HepG2 (cell line): Measurements from ENCODE around the gene TNNI3K. TPM values are rescaled to one million over a fixed set of nuclear protein-coding genes. Genes with fewer than 3 reads are reported as not detected.

ENCODE experiments used
- ATAC-seq: fragments of 200-7000 bp; cut with Tn5 transposase; 3 replicates; pipeline ENCODE4 v1.9.1; 2020; ENCODE audit warnings: mild to moderate bottlenecking, moderate library complexity
- BruUV-seq: library from RNA; stranded (reverse); fragments of 400-500 nt; replicated peaks from 2 replicates; lab custom pipeline; 2021; lab: Mats Ljungman, UMichigan
- CTCF ChIA-PET: fragments of 300-600 bp; formaldehyde crosslinking; extraction: SDS; loops from one replicate; lab custom pipeline; 2021; ENCODE audit warnings: low total read pairs, inconsistent platforms, low intra/inter-chr PET ratio; lab: Yijun Ruan, JAX
- POLR2A ChIA-PET: fragments of 350-600 bp; sonication (Branson Sonifier 250); formaldehyde crosslinking; loops from one replicate; lab custom pipeline; 2020; ENCODE audit warnings: antibody characterized with exemption, inconsistent platforms; lab: Yijun Ruan, JAX
- DNase-seq: peaks from one replicate; pipeline ENCODE4 v3.0.0-alpha.2; 2015; ENCODE audit warnings: low spot score
- FAIRE-seq: peaks from 3 replicates; lab custom pipeline; 2011; peaks lifted over from hg19 to GRCh38; lab: Jason Lieb, UNC
- H2AFZ ChIP-seq: one replicate; pipeline ENCODE4 v1.6.1; 2011; ENCODE audit warnings: low read length, inconsistent platforms
- H3K27ac ChIP-seq: fragments of 300-600 bp; 3 replicates; pipeline ENCODE4 v1.8.0; 2011; ENCODE audit warnings: mixed run types, mild to moderate bottlenecking, mixed read lengths, low read length, inconsistent platforms; ENCODE audit not compliant: insufficient read depth; ENCODE audit errors: extremely low read length
- H3K27me3 ChIP-seq, 2 experiments: fragments of 200-600 bp in 1 of 2; 2 replicates in 1 of 2; 3 replicates in 1 of 2; pipeline versions ENCODE4 v1.6.0 to v1.8.0; 2011; ENCODE audit warnings: low read length in 2 of 2, mild to moderate bottlenecking in 2 of 2, moderate library complexity in 2 of 2, inconsistent platforms in 1 of 2; ENCODE audit not compliant: insufficient read depth in 2 of 2, control insufficient read depth in 1 of 2
- H3K36me3 ChIP-seq, 2 experiments: fragments of 200-600 bp in 1 of 2; replicated peaks in 1 of 2; 2 replicates in 1 of 2; 3 replicates in 1 of 2; pipeline versions ENCODE4 v1.5.1 to v1.8.0; 2011; ENCODE audit warnings: low read length in 2 of 2, inconsistent platforms in 1 of 2; ENCODE audit not compliant: insufficient read depth in 2 of 2, control insufficient read depth in 1 of 2
- H3K4me1 ChIP-seq: 2 replicates; pipeline ENCODE4 v1.5.1; 2012; ENCODE audit warnings: low read length, inconsistent platforms; ENCODE audit not compliant: insufficient read depth
- H3K4me2 ChIP-seq: 2 replicates; pipeline ENCODE4 v1.6.0; 2011; ENCODE audit warnings: low read depth, low read length, inconsistent platforms
- H3K4me3 ChIP-seq, 3 experiments: fragments of 200-600 bp in 1 of 3; sonication (generic), shearing (Covaris generic) in 1 of 3; replicated peaks in 1 of 3; 2 replicates each; pipeline ENCODE4 v1.5.1; 2011 to 2016; ENCODE audit warnings: low read length in 3 of 3, inconsistent platforms in 2 of 3, low read depth in 2 of 3, mild to moderate bottlenecking in 2 of 3, control low read depth in 1 of 3, mixed read lengths in 1 of 3; ENCODE audit not compliant: insufficient read depth in 1 of 3
- H3K79me2 ChIP-seq: one replicate; pipeline ENCODE4 v1.6.1; 2011; ENCODE audit warnings: low read length, inconsistent platforms; ENCODE audit not compliant: insufficient read depth
- H3K9ac ChIP-seq: 2 replicates; pipeline ENCODE4 v1.6.0; 2011; ENCODE audit warnings: mild to moderate bottlenecking, low read depth, low read length, inconsistent platforms; ENCODE audit not compliant: insufficient read depth
- H3K9me3 ChIP-seq: 2 replicates; pipeline ENCODE4 v1.5.1; 2012; ENCODE audit warnings: mild to moderate bottlenecking, low read length
- H4K20me1 ChIP-seq: 2 replicates; pipeline ENCODE4 v1.6.0; 2011; ENCODE audit warnings: inconsistent platforms, mild to moderate bottlenecking, low read length, moderate library complexity; ENCODE audit not compliant: insufficient read depth
- ATF7 ChIP-seq, 2 experiments: fragments of 450-650 bp in 1 of 2; sonication (generic) in 1 of 2; formaldehyde crosslinking in 1 of 2; IDR thresholded peaks; 2 replicates each; pipeline versions ENCODE4 v1.4.0 to v1.6.1; 2016 to 2020; ENCODE audit warnings: antibody characterized with exemption in 1 of 2, mild to moderate bottlenecking in 1 of 2, missing genetic modification reagents in 1 of 2
- BORCS8-MEF2B ChIP-seq: sonication (generic); formaldehyde crosslinking; IDR thresholded peaks from 2 replicates; pipeline ENCODE4 v1.8.0; 2022; ENCODE audit warnings: mild to moderate bottlenecking, missing genetic modification reagents
- CCDC6 ChIP-seq: sonication (generic); formaldehyde crosslinking; IDR thresholded peaks from 2 replicates; pipeline ENCODE4 v1.8.1; 2022; ENCODE audit warnings: mild to moderate bottlenecking, missing genetic modification reagents, moderate library complexity
- CREB1 ChIP-seq, 2 experiments: fragments of 450-650 bp in 1 of 2; IDR thresholded peaks; 2 replicates each; pipeline ENCODE4 v1.6.1; 2016 to 2017; ENCODE audit warnings: control low read depth in 1 of 2, mild to moderate bottlenecking in 1 of 2, missing compliant biosample characterization in 1 of 2, missing genetic modification characterization in 1 of 2
- IKZF1 ChIP-seq: fragments of 450-650 bp; IDR thresholded peaks from 2 replicates; pipeline ENCODE4 v1.7.1; 2016
- PAF1 ChIP-seq: IDR thresholded peaks from 2 replicates; pipeline ENCODE4 v1.6.1; 2016; ENCODE audit warnings: missing genetic modification reagents, missing compliant biosample characterization
- ZNF552 ChIP-seq: sonication (generic); formaldehyde crosslinking; IDR thresholded peaks from 2 replicates; pipeline ENCODE4 v1.9.0; 2022; ENCODE audit warnings: missing genetic modification reagents, mild to moderate bottlenecking, borderline replicate concordance
- ZNF780A ChIP-seq: sonication (generic); formaldehyde crosslinking; IDR thresholded peaks from 2 replicates; pipeline ENCODE4 v1.8.0; 2022; ENCODE audit warnings: mild to moderate bottlenecking, missing genetic modification reagents, moderate library complexity
- WGBS: methylation state at CpG from one replicate; pipeline ENCODE4 v1.1.6; 2017; ENCODE audit warnings: low lambda C conversion rate; 5-methylcytosine and 5-hydroxymethylcytosine counted together
- in situ Hi-C: cut with HindIII; loops from 2 replicates; pipeline ENCODE4 v1.10.0; 2017; ENCODE audit warnings: low pct_unique_long_range_greater_than_20kb; ENCODE audit not compliant: extremely low pct_ligation_motif_present
- intact Hi-C: fragments of 100-400 bp; cut with micrococcal nuclease; formaldehyde crosslinking; loops from one replicate; pipeline ENCODE4 v1.10.0; 2022; ENCODE audit not compliant: unreplicated experiment
- polyA plus RNA-seq, 8 experiments: library from polyadenylated mRNA; depleted of rRNA in 3 of 8; stranded (reverse) in 7 of 8; unstranded in 1 of 8; fragments of >200 nt; fragmentation: Illumina TruSeq in 4 of 8; extraction: Trizol in 4 of 8; gene quantifications; 2 replicates each; pipeline versions ENCODE4 v1.2.1 to v1.2.3, GENCODE V29; 2011 to 2016; ENCODE audit warnings: low read depth in 4 of 8, missing spikeins in 1 of 8, mixed read lengths in 1 of 8; ENCODE audit not compliant: insufficient read depth in 1 of 8
- total RNA-seq, 5 experiments: library from RNA; depleted of rRNA; stranded (reverse); fragments of >200 nt; fragmentation: Illumina TruSeq; extraction: Trizol; gene quantifications; 2 replicates each; pipeline ENCODE4 v1.2.3, GENCODE V29; 2016; ENCODE audit warnings: low read depth in 1 of 5

TNNI3K gene
- total and polyA plus RNA-seq, 2 of the 13 experiments (the other 11 are each of a cell fraction or from before 2014, with no cell fraction given) = 1.1 TPM; not detected in 1

DNA sequence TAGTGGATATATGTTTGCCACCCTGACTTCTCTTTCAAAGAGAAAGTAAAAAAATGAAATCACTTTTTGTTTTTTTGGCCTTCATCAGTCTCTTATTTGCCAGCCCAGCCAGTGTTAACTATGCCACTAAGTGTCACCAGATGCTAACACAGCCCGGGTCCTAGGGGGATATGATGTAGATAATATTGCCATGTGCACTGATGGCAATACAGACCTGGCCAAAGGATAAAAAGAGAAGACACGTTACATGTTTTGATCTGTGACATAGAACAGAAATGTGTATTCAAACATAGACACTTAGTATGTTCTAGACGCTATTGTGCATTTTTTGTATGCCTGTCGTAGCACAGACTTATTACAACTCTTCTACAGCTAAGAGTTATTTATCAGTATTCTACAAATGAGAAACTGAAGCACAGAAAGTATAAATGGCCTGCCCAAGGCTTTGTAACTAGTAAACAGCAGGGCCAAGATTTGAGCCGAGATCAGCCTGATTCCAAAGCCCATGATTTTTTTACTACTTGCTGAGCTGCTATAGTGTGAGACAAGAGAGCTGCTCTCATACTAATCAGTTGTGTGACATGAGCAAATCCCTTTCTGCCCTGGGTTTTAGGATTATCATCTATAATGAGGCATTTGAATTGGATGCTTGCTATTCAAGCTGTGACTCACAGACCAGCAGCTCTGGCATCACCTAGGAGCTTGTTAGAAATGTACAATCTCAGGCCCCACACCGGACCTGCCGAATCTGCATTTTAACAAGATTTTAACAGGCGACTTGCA, 270.9 kb downstream of the TNNI3K start (continued):
- TF ChIP-seq ZNF552 (CRISPR knock-in tag) = no peak

DNA sequence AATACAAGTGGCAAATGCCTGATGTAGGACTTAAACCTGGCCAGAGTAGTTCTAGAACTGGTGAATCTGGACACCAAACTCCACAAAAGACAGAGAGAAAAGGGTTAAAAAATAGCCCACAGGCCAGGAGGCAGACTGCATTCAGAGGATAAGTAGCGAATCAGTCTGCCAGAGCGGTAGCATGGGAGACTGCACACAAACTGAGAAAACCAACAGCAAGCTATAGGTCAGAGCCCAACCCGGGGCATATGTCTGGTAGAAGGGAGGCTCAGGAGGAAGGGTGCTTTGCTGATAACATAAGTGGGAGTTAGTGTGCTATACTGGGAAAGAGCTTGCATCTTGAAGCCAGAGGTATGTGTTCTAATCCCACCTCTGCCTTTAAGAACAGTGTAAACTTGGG, 273.3 kb downstream of the TNNI3K start:
- no peaks in the 10 kb centered on the region for H3K27me3 ChIP-seq
- ChIA-PET POLR2A (no interaction called here), CTCF (no interaction called here)
- H3K4me1 ChIP-seq = no peaks in the 10 kb centered on the region
- H2AFZ ChIP-seq = no peak overlapping the region
- H3K9ac ChIP-seq = no peak overlapping the region
- no peak for TF ChIP-seq CCDC6 (CRISPR knock-in tag)
- no TSS peak for BruUV-seq
- no peak overlapping the region for H3K27ac ChIP-seq
- DNase-seq (no peak), ATAC-seq (no peak), FAIRE-seq (no peak)
- no peaks in the 10 kb centered on the region for H3K79me2 ChIP-seq
- intact Hi-C loops (loop anchor here (10.0 kb wide), 1 partner anchor 176 kb away; no protein-coding TSS in a partner anchor), in situ Hi-C loops (no loop called here)
- H3K4me2 ChIP-seq = no peak overlapping the region
- no peaks in the 10 kb centered on the region for H4K20me1 ChIP-seq
- H3K4me3 ChIP-seq = no peak overlapping the region
- H3K9me3 ChIP-seq = no peaks in the 10 kb centered on the region
- WGBS = 3% methylated on average over 3 of the region's 3 CpGs
- no peaks in the 10 kb centered on the region for H3K36me3 ChIP-seq

DNA sequence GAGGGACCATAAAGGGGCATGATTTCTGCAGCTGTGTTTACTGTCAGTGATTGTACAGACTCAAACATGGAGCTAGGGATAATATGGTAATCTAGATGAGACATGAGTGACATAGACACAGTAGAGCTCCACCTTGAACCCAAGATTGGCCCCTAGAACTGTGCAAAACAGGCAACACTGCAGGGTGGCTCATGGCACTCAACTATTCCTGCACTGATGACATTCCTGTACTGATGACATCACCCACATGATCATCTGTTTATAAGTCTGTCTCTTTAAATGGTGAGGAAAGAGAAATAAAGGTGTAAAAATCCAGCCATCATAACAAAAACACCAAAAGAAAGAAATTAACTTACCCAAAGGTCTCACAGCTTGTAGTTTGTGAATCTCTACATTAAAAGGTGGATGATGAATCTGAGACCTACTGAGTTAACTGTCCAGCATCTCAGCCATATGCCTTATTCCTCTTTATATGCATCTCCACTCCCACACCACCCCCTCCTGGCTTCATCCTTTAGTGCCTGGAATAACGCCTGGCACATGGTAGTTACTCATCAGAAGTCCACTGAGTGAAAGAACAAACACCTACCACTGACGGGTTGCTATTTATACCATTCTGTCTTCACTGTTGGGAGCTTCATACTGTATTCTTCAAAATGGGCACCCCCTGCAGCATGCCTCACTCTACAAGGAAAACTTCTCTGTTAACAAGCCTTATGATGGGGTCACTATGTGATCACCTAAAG, 277.2 kb downstream of the TNNI3K start, which contains the start of gene LRRC53:
Gene LRRC53, minus strand, starts transcription at position 442 of the 746 bp plus-strand sequence. CDS start 29,262 bp downstream, outside the sequence.
- POLR2A ChIA-PET = no interaction called here
- TF ChIP-seq CREB1 (IDR thresholded peaks at IDR 0.05) (0 out of 2 replicates have a peak, but pooled peaks have one; percentile 14), CREB1 (CRISPR knock-in tag; IDR thresholded peaks at IDR 0.05) (no peak), BORCS8-MEF2B (no peak), ZNF780A (no peak), IKZF1 (no peak), ATF7 (IDR thresholded peaks at IDR 0.05) (peak; percentile 79), ATF7 (CRISPR knock-in tag; IDR thresholded peaks at IDR 0.05) (no peak), PAF1 (CRISPR knock-in tag) (no peak)
- no TSS peak for BruUV-seq
- no peaks in the 10 kb centered on the region for H3K79me2 ChIP-seq
- ATAC-seq (no peak), DNase-seq (no peak), FAIRE-seq (no peak)
- no peaks in the 10 kb centered on the region for H4K20me1 ChIP-seq
- no peak within 1 kb of the TSS for H3K27ac ChIP-seq
- H3K4me2 ChIP-seq = no peak within 1 kb of the TSS
- no peak within 1 kb of the TSS for H2AFZ ChIP-seq
- 0% methylated on average over 2 of the region's 2 CpGs for WGBS
- in situ Hi-C loops = no loop called here
- CTCF ChIA-PET = no interaction called here
- intact Hi-C loops = no loop called here
- no peaks in the 10 kb centered on the region for H3K36me3 ChIP-seq
- no peaks in the 10 kb centered on the region for H3K4me1 ChIP-seq
- H3K4me3 ChIP-seq = no peak within 1 kb of the TSS
- H3K27me3 ChIP-seq = no peaks in the 10 kb centered on the region
- no peaks in the 10 kb centered on the region for H3K9me3 ChIP-seq
- H3K9ac ChIP-seq = no peak within 1 kb of the TSS
